Skeletal muscle tissue (tissue), 4 donors: ENCODE results near the gene CHD2. TPM values are rescaled to one million over a fixed set of nuclear protein-coding genes. Genes with fewer than 3 reads are reported as not detected.

Experiments
- H3K27ac ChIP-seq: one replicate; pipeline ENCODE4 v1.7.0; 2013; ENCODE audit warnings: mild to moderate bottlenecking, low read depth, low read length, inconsistent platforms
- H3K27me3 ChIP-seq, 3 donors: one replicate each; pipeline ENCODE4 v1.7.0; 2013; ENCODE audit warnings: low read length in 3 of 3; ENCODE audit not compliant: control insufficient read depth in 3 of 3, insufficient read depth in 3 of 3
- H3K36me3 ChIP-seq, 3 donors: one replicate each; pipeline ENCODE4 v1.7.0; 2013; ENCODE audit warnings: low read length in 3 of 3; ENCODE audit not compliant: control insufficient read depth in 3 of 3, insufficient read depth in 3 of 3
- H3K4me1 ChIP-seq, 3 donors: one replicate each; pipeline ENCODE4 v1.7.0; 2013; ENCODE audit warnings: low read length in 3 of 3, mild to moderate bottlenecking in 3 of 3; ENCODE audit not compliant: control insufficient read depth in 3 of 3, insufficient read depth in 3 of 3
- H3K4me3 ChIP-seq, 3 donors: one replicate each; pipeline ENCODE4 v1.7.0; 2013; ENCODE audit warnings: low read length in 3 of 3
- H3K9ac ChIP-seq, 3 donors: one replicate each; pipeline ENCODE4 v1.7.0; 2013; ENCODE audit warnings: low read length in 3 of 3, mild to moderate bottlenecking in 3 of 3, moderate library complexity in 2 of 3, low read depth in 1 of 3
- H3K9me3 ChIP-seq, 3 donors: one replicate each; pipeline ENCODE4 v1.7.0; 2013; ENCODE audit warnings: low read length in 3 of 3; ENCODE audit not compliant: control insufficient read depth in 3 of 3
- total RNA-seq: library from RNA; depleted of rRNA; stranded (reverse); fragments of >200 nt; gene quantifications from one replicate; pipeline ENCODE4 v1.2.3, GENCODE V29; 2014
- donor health status: Osteomylitis.

Gene CHD2
- total RNA-seq, 1 donor from 2014 or later = 105 TPM

- Histone ChIP-seq H3K9ac (no peak overlapping the region), H3K9me3 (peaks cover 0 to 3% (median 2%) of the 10 kb centered on the region in 3 donors), H3K4me1 (peaks cover 11 to 13% (median 12%) of the 10 kb centered on the region in 3 donors), H3K36me3 (peaks cover 33 to 38% (median 35%) of the 10 kb centered on the region in 3 donors), H3K4me3 (no peak overlapping the region), H3K27ac (no peak overlapping the region), H3K27me3 (no peaks in the 10 kb centered on the region)
Observed at GRCh38 chr15:93042211-93042610, 142.1 kb downstream of the CHD2 start.

DNA sequence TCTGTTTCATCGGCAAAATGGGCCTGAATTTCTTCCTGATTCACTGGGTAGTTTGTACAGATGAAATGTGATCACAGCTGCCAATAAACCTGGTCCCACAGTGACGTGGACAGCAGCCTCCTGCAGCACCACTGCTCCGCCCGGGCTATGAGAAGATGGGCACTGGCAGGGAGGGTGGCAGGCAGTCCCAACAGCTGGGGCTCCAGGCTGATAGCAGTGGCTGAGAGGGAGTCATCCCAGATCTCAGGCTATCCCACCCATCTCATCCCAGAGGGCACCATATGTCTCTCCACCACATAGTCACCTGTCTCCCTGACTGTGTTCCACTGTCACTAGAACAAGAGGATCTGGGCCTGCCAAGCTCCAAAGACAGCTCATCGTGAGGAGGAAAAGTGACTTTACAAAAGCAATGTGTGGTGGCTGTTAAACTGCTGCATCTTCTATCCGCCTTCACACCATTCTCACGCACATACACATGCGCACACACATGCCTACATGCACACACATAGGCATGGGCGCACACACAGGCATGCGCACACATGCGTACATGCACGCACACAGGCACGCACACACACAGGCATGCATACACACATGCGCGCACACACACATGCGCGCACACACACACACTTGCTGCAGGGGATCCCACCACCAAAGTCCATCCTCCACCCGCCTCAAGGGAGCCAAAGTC is 142.7 kb downstream of the CHD2 start:
- no peak overlapping the region for H3K4me3 ChIP-seq
- H3K9me3 ChIP-seq = peaks cover 0 to 3% (median 2%) of the 10 kb centered on the region in 3 donors
- peaks cover 6 to 9% (median 7%) of the 10 kb centered on the region in 3 donors for H3K4me1 ChIP-seq
- H3K27me3 ChIP-seq = no peaks in the 10 kb centered on the region
- H3K27ac ChIP-seq = no peak overlapping the region
- peaks cover 37 to 42% (median 39%) of the 10 kb centered on the region in 3 donors for H3K36me3 ChIP-seq
- H3K9ac ChIP-seq = no peak overlapping the region

GRCh38 chr15:93043621-93044300 is 143.6 kb downstream of the CHD2 start:
- peaks cover 0 to 3% (median 2%) of the 10 kb centered on the region in 3 donors for H3K9me3 ChIP-seq
- H3K4me3 ChIP-seq = no peak overlapping the region
- no peaks in the 10 kb centered on the region for H3K27me3 ChIP-seq
- peaks cover 44 to 49% (median 46%) of the 10 kb centered on the region in 3 donors for H3K36me3 ChIP-seq
- peaks cover 0 to 4% (median 2%) of the 10 kb centered on the region in 3 donors for H3K4me1 ChIP-seq
- H3K9ac ChIP-seq = no peak overlapping the region
- no peak overlapping the region for H3K27ac ChIP-seq

GRCh38 chr15:93044301-93045190 is 144.4 kb downstream of the CHD2 start:
- Histone ChIP-seq H3K4me1 (peaks cover 0 to 8% (median 8%) of the 10 kb centered on the region in 3 donors), H3K27me3 (no peaks in the 10 kb centered on the region), H3K9ac (no peak overlapping the region), H3K4me3 (no peak overlapping the region), H3K36me3 (peaks cover 49 to 54% (median 54%) of the 10 kb centered on the region in 3 donors), H3K27ac (no peak overlapping the region), H3K9me3 (peaks cover 0 to 3% (median 2%) of the 10 kb centered on the region in 3 donors)

GRCh38 chr15:93045191-93045785 is 145.2 kb downstream of the CHD2 start:
- H3K27ac ChIP-seq = no peak overlapping the region
- H3K27me3 ChIP-seq = no peaks in the 10 kb centered on the region
- no peak overlapping the region for H3K4me3 ChIP-seq
- no peak overlapping the region for H3K9ac ChIP-seq
- H3K9me3 ChIP-seq = peaks cover 0 to 3% (median 2%) of the 10 kb centered on the region in 3 donors
- peaks cover 56 to 62% (median 60%) of the 10 kb centered on the region in 3 donors for H3K36me3 ChIP-seq
- peaks cover 0 to 10% (median 8%) of the 10 kb centered on the region in 3 donors for H3K4me1 ChIP-seq

GRCh38 chr15:93046120-93046519 is 146.0 kb downstream of the CHD2 start:
- H3K9ac ChIP-seq = no peak overlapping the region
- H3K36me3 ChIP-seq = peaks cover 57 to 66% (median 66%) of the 10 kb centered on the region in 3 donors
- H3K4me1 ChIP-seq = peaks cover 3 to 17% (median 8%) of the 10 kb centered on the region in 3 donors
- H3K9me3 ChIP-seq = peaks cover 0 to 3% (median 2%) of the 10 kb centered on the region in 3 donors
- H3K4me3 ChIP-seq = no peak overlapping the region
- H3K27ac ChIP-seq = no peak overlapping the region
- no peaks in the 10 kb centered on the region for H3K27me3 ChIP-seq

DNA sequence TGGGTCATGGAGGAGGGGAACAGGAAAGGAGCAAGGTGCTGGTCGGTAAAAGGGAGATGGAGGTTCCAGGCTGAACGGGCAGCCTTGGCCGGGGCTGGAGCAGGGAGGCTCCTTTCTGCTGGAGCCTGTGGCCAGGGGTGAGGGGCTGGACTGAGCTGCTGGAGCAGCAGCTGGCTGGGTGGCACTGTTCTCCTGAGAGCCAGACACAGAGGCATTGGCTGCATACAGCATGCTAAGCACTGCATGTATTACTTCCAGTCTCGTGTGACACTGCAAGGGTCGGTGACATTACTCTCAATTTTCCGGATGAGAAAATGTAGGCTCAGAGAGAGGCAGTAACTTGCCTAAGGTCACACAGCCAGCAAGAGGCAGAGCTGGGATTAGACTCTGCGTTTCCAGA is 146.6 kb downstream of the CHD2 start:
- no peak overlapping the region for H3K27ac ChIP-seq
- peaks cover 0 to 3% (median 2%) of the 10 kb centered on the region in 3 donors for H3K9me3 ChIP-seq
- H3K9ac ChIP-seq = no peak overlapping the region
- peaks cover 62 to 72% (median 70%) of the 10 kb centered on the region in 3 donors for H3K36me3 ChIP-seq
- no peaks in the 10 kb centered on the region for H3K27me3 ChIP-seq
- H3K4me1 ChIP-seq = peaks cover 5 to 20% (median 8%) of the 10 kb centered on the region in 3 donors
- no peak overlapping the region for H3K4me3 ChIP-seq

DNA sequence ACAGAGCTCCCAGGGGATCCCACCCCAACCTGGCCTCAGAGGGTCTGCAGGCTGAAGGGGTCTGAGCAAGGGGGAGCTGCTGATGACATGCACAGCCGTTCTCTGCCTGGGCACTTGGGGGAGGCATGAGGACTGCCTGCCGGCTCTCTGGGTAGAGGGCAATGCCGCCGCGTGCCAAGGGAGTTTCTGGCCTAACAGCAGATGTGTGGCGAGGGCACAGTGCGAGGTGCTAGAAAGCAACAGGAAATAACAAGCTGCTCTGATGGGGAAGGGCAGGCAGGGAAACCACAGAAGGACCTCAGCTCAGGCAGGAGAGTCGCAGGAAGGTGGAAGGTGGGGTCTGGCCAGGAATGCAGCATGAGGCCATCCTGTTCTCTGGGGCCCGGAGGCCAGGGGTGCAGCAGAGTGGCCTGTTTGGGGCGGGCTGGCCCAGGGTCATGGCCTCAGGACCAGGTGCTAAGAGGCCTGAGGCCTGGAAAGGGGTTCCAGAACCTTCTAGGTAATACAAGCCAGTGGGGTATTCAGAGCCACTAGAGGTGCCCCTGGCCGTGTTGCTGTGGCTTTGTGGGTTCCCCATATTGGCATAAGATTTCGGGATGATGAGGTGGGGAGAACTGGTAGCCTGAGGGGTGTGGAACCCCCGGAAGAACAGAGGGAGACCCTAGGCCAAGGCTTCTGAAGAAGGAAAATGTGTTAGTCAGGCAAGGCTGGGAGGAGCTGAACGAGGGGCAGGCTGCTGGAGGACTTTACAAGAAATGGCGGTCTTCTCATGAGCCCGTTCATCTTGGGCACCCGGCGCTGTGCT is 147.7 kb downstream of the CHD2 start:
- peaks cover 68 to 79% (median 76%) of the 10 kb centered on the region in 3 donors for H3K36me3 ChIP-seq

DNA sequence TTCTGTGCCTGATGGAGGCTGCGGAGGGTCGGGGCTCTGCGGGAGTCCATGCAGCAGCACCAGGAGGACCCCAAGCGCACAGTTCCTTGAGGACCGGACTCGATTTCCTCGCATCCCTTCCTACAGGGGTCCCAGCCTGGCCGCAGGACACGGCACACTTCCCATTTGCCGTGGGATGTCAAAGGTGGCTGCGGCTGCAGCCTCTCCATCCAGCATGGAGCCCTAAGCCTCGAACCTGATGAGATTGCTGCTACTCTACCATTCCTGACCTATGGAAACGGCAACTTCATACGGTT is 148.2 kb downstream of the CHD2 start:
- Histone ChIP-seq H3K4me3 (no peak overlapping the region), H3K9ac (no peak overlapping the region), H3K9me3 (peaks cover 0 to 3% (median 2%) of the 10 kb centered on the region in 3 donors), H3K4me1 (peaks cover 5 to 21% (median 8%) of the 10 kb centered on the region in 3 donors), H3K27ac (no peak overlapping the region), H3K36me3 (peaks cover 71 to 76% (median 74%) of the 10 kb centered on the region in 3 donors), H3K27me3 (no peaks in the 10 kb centered on the region)

More for the DNA sequence above, 147.7 kb downstream of the CHD2 start:
- H3K9me3 ChIP-seq = peaks cover 0 to 3% (median 2%) of the 10 kb centered on the region in 3 donors
- H3K4me1 ChIP-seq = peaks cover 5 to 19% (median 8%) of the 10 kb centered on the region in 3 donors
- H3K4me3 ChIP-seq = no peak overlapping the region
- H3K27ac ChIP-seq = no peak overlapping the region
- H3K9ac ChIP-seq = peak overlapping the region in 1 of 3 donors; percentile 40
- no peaks in the 10 kb centered on the region for H3K27me3 ChIP-seq
